Hypothalamus (tissue), 51 donors: ENCODE measurements around the gene NDC80.

Experiments used
- DNase-seq, 51 donors: peaks; one replicate each; lab custom pipeline; 2025; lab: John Stamatoyannopoulos, UW

NDC80 gene

GRCh38 chr18:2555895-2556294 is 15.5 kb upstream of the NDC80 start:
- no peak for DNase-seq

GRCh38 chr18:2557536-2557935 is 13.8 kb upstream of the NDC80 start:
- DNase-seq = no peak

DNA sequence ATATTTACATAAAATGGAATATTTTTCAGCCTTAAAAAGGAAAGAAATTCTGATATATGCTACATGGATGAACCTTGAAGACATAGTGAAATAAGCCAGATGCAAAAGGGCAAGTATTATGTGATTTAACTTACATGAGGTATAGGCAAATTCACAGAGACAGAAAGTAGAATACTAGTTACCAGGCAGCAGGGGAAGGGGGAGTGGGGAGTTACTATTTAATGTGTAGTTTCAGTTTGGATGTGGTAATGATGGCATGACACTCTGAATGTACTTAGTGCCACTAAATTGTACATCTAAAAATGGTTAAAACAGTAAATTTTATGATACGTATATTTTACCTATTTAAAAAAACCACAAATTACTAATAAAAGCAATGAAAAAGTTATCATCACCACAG is 12.1 kb upstream of the NDC80 start:
- DNase-seq = no peak

DNA sequence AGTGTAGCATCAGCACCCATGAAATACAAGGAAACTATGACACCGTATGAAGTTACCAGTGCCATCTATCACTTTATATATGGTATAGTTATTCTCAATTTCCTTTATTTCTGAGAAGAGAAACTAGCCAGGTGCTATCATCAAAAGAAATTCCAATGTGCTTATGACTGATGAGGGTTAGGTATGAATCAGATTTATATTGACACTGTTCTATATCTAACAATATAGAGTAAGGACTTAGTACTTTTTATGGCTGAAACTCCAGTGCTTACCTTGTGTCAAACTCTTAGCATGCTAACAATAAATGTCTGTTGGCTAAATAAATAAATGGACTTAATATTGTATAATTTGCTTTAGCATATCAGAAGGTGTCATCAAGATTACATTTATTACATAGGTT is 7.0 kb upstream of the NDC80 start:
- no peak for DNase-seq

- DNase-seq = no peak
Measured at GRCh38 chr18:2568129-2568528, 3.2 kb upstream of the NDC80 start.

GRCh38 chr18:2568605-2569004 is 2.8 kb upstream of the NDC80 start:
- DNase-seq = no peak

DNA sequence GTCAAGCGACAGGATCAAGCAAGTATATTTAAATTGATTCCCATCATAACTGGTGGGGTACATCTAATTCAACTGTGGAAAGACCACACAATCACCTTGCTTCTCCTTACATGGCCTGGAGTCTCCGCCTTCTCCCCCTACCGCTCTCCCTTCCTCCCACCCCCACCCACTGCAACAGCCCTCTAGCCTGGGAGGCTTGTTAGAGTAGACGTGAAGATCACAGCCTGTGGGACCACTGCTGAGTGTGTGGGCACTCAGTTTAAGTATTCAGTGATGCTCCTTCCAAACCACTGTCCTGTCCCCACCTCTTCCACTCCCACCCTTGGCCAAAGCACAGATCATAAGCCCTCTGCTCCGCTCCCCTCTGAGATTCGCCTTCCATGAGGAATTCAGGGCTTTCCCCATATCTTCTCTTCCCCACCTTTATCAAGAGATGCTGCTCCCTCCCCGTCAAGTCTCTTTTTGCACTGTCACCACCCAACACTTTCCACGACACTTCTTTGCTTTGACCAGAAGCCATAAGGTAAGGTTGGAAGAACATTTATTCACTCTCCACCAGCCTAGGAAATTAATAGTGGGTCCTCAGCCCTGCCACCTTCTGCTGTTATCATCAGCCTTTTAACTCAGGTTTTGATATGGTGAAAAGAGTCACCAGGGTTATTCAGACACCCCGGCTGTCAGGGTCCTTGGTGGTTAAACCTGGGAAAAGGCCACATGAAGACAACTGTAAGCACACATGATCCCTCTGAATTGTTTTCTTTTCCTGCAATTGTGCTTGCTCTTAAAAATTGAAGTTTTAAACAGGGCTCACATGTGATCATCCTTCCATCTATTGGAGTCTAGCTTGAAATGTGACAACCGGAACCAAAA is 1.8 kb upstream of the NDC80 start:
- no peak for DNase-seq

DNA sequence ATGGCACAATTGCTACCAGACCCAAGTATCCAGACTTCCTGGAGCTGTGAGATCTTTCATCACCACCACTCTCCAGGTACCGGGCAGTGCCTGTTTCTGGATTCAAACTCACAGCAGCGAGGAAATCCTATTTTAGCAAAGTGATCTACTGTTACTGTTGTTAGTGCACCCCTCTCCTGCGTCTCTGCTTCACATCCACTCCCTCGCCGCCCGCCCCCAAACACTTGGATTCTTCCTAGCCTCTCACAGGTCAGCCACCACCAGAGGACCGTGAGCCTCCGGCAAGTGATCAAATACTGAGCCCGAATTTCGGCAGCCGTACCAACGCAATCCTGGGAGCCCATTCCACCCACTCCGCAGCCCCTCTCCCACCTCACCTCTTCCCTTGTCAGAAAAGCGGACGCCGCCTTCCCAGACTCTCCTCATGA is 571 bp upstream of the NDC80 start:
- peak in 47 of 51 donors; percentile 9 to 93 (median 62) for DNase-seq

GRCh38 chr18:2572171-2572569 is 813 bp downstream of the NDC80 start:
- DNase-seq = no peak

- no peak for DNase-seq
Measured at GRCh38 chr18:2572892-2573291, 1.5 kb downstream of the NDC80 start.

- no peak for DNase-seq
Measured at GRCh38 chr18:2573408-2573807, 2.1 kb downstream of the NDC80 start.

GRCh38 chr18:2587788-2588187 is 16.4 kb downstream of the NDC80 start:
- DNase-seq = no peak

- no peak for DNase-seq
Measured at GRCh38 chr18:2588666-2589344, 17.4 kb downstream of the NDC80 start.

DNA sequence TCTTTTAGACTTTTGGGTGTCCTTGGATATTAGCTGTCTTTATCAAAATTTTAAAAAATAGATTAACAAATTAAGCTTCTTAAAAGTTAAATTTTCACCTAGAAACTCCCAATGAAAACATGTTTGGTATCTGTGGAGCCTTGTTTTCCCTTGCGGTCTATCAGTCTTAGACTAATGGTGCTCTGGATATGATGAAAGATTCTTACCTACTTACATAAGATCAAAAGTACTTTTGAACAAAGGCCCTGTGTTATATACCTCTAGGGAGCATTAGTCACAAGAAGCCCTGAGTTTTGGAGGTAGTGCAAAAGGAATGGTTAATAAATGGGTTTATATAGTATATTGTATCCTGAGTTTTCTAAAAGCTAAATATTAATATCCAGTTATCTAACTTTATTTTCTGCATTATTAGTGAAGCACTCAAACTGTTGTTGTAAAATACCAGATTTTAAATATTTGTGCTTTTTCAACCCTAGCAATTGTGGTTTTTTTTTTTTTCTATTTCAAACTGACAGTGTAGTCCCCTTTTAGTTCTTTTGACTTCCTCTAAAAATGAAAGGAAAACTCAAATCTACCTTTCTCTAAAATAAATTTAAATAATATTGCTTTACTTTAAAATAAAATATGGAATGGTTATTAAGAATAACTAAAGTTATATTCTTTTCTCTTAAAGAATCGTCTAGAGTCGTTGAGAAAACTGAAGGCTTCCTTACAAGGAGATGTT is 18.1 kb downstream of the NDC80 start:
- DNase-seq = no peak

DNA sequence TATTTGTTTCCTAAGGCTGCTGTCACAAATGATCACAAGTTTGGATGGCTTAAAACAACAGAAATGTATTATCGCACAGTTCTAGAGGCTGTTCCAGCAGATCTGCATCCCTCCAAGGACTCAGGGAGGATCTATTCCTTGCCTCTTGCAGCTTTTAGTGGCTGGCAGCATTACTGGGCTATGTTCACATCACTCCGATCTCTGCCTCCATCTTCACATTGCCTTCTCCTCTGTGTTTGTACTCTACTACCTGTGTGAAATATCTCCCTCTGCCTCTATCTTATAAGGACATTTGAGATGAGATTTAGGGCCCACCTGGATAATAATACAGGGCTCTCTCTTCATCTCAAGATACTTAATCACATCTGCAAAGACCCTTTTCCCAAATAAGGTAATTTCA is 18.9 kb downstream of the NDC80 start:
- DNase-seq = no peak

DNA sequence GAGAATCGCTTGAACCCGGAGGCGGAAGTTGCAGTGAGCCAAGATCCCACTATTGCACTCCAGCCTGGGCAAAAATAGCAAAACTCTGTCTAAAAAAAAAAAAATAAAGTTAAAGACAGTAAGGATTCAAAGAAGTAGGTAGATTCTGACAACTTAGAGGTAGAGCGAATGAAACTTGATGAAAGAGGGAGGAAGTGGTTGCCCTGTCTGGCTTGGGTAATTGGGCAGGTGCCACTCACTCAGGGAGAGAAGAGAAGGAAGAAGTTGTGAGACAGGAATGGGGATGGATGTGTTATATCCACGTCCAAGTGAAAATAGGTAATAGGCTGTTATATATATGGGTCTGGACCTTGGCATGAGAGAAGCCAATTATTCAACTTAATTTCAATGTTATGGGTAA is 26.3 kb downstream of the NDC80 start:
- no peak for DNase-seq

DNA sequence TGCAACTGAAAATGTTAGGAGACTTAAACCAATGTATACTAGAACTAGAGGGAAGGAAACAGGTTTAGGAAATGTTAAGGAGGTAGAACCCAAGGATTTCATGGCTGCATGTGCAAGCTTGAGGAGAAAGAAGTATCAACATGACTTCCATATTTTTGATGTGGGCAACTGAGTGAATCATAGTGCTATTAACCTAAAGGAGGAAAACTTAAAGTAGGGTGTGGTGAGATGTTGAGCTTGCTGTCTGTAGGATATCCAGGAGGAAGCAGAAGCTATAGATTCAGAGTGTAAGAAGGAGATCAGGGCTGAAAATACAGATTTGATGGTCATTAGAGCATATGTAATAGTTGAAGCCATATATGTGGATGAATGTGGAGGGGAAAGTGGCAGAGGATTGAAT is 31.5 kb downstream of the NDC80 start:
- no peak for DNase-seq

- no peak for DNase-seq
Measured at GRCh38 chr18:2606335-2606734, 35.0 kb downstream of the NDC80 start.

DNA sequence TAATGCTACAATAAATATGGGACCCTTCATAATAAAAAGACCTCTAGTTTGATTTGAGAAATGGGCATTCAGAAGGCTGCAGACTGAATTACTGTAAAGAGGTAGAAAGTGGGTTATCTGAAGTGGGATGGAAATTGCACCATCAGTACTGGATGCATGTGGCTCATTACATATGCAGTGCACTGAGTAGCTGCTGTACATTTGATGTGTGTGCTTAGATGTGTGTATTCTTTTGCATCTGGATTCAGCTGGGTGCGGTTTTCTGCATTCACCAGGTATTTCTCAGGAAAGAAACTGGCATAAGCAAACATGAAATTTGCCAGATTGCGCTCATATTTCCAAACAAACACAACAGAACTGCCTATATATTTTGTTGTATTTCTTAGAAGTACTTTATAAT is 38.2 kb downstream of the NDC80 start:
- no peak for DNase-seq

GRCh38 chr18:2610549-2610948 is 39.2 kb downstream of the NDC80 start:
- DNase-seq = no peak

DNA sequence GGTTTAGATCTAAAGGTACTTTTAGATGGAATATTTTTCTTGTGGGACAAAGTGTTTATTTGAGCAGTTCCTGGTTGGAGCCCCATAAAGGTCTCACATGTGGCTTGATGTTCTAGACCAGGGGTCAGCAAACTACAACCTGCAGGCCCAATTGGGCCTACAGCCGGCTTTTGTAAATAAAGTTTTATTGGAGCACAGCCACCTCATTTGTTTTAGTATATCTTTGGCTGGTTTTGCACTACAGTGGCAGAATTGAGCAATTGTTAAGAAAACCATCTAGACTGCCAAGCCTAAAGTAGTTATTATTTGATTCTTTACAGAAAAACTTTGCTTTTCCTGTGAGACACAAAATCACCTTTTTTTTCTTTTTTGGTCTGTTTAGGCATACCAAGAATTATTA is 41.6 kb downstream of the NDC80 start:
- DNase-seq = no peak
